ENCODE data around the gene HARS2.
"Not testable (repeated sequence)": the region's sequence is repeated elsewhere in the genome, so short reads cannot be mapped to it uniquely, and the experiment has no call there.

Gene HARS2

DNA sequence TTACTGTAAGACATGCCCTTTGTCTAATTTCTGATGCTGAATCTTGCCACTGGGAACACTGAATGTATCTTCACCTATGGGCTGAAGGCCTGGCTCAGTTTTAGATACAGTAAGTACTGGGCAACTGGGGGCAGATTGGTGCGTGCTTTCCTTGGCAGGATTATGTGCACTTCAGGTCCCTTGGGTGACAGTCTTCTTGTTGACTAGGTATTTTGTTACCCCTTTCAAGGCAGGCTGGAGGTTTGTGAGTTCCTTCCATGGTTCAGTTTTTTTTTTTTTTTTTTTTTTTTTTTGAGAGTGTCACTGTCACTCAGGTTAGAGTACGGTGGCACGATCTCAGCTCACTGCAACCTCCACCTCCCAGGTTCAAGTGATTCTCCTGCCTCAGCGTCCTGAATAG is 16.6 kb downstream of the HARS2 start:
- no peak for FAIRE-seq
- DNase-seq (ENCODE audit: insufficient read length, low spot score): no peak
- TF ChIP-seq, protein P1, sequence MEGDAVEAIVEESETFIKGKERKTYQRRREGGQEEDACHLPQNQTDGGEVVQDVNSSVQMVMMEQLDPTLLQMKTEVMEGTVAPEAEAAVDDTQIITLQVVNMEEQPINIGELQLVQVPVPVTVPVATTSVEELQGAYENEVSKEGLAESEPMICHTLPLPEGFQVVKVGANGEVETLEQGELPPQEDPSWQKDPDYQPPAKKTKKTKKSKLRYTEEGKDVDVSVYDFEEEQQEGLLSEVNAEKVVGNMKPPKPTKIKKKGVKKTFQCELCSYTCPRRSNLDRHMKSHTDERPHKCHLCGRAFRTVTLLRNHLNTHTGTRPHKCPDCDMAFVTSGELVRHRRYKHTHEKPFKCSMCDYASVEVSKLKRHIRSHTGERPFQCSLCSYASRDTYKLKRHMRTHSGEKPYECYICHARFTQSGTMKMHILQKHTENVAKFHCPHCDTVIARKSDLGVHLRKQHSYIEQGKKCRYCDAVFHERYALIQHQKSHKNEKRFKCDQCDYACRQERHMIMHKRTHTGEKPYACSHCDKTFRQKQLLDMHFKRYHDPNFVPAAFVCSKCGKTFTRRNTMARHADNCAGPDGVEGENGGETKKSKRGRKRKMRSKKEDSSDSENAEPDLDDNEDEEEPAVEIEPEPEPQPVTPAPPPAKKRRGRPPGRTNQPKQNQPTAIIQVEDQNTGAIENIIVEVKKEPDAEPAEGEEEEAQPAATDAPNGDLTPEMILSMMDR (IDR thresholded peaks at IDR 0.05; ENCODE audit: insufficient read depth, missing control alignments): no peak

DNA sequence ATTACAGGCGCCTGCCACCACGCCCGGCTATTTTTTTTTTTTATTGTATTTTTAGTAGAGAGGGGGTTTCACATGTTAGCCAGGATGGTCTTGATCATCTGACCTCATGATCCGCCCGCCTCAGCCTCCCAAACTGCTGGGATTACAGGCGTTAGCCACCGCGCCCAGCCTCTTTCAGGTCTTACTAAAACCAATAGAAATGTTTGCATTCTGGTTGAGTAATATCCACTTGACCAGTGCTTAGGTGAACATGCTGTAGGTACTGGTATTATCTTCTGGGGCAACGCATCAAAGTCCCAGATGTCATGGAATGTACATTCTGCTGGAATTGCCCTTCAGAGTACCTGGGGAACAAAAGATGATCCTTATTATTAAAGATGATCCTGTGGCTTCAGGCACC is 17.5 kb downstream of the HARS2 start:
- FAIRE-seq; DNase-seq (ENCODE audit: insufficient read length, low spot score): not testable (repeated sequence)

DNA sequence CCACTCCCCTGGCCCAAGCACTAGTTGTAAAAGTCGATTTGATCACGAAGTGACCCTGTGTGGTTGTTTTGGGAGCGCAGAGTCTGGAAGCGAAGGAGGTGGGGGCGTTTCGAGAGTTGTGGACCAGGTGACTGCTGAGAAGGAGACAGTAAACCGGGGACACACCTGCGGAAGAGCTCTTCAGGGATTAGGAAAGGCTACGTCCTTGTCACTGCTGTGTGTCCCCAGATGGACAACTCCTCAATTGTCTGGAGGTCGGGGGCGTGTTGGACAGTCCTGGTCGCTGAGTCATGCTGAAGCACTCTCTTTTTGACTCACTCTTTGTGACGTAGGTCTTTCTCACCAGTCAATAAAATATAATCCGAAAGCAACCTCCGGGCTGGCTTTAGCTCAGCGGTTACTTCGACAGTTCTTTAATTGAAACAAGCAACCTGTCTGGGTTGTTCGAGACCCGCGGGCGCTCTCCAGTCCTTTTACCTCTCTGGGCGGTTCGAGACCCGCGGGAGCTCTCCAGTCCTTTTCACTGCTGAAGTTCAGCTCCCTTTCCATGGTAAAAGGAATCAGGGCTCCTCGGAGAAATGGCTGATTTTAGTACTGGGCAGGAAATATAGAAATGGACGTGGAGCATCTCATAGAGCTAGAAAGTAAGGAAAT is 19.8 kb downstream of the HARS2 start:
- TF ChIP-seq, protein P1 (IDR thresholded peaks at IDR 0.05; ENCODE audit: insufficient read depth, missing control alignments): no peak

DNA sequence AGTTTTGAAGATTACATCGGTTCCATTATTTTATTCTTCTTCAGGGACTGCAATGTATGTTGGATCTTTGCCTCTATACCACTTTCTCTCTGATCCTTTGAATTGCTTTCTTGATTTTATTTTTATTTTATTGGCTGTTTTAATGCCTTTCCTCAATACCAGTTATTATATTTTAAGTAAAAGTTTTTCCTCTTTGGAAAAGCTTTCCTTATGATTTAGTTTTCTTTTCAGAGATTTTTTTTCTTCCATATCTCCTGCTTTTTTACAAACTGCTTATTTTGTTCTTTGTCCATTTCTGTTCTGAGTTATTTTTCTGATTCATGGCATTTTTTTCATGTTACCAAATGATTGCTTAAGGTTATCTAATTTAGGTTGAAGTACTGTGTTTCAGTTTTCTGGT is 20.5 kb downstream of the HARS2 start:
- FAIRE-seq: no peak

More for the DNA sequence above, 19.8 kb downstream of the HARS2 start:
- FAIRE-seq (no peak), DNase-seq (ENCODE audit: insufficient read length, low spot score) (no peak)

DNA sequence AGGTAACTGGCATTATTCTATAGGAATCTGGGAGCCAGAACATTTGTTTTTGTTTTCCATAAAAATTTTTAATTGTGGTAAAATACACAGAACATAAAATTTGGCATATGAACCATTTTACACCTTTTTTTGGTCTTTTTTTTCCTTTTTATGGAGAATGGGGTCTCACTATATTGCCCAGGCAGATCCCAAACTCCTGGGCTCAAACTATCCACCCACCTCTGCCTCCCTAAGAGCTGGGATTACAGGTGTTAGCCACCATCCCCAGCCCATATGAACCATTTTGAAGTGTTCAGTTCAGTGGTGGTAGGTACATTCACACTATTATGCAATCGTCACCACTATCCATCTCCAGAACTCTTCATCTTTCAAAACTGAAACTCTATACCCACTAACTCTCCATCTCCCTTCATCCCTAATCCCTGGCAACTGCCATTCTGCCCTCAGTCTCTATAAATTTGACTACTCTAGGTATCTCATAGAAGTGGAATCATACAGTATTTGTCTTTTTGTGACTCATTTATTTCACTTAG is 22.4 kb downstream of the HARS2 start:
- DNase-seq (ENCODE audit: insufficient read length, low spot score) (no peak), FAIRE-seq (no peak)
- TF ChIP-seq, protein P1 (IDR thresholded peaks at IDR 0.05; ENCODE audit: insufficient read depth, missing control alignments): no peak

More for the DNA sequence above, 20.5 kb downstream of the HARS2 start:
- TF ChIP-seq, protein P1 (IDR thresholded peaks at IDR 0.05; ENCODE audit: insufficient read depth, missing control alignments): no peak
- no peak for DNase-seq (ENCODE audit: insufficient read length, low spot score)

DNA sequence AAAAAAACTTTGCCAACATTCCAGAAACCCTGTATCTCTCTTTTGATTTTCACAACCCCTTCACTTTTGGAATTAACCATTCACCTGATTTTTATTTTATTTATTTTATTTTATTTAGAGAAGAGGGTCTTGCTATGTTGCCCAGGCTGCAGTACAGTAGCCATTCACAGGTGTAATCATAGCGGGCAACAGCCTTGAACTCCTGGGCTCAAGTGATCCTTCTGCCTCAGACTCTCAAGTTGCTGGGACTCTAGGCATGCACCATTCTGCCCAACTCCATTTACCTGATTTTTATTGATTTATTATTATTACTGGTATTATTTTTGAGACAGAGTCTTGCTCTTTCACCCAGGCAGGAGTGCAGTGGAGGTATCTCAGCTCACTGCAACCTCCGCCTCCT is 25.0 kb downstream of the HARS2 start:
- FAIRE-seq: not testable (repeated sequence)

DNA sequence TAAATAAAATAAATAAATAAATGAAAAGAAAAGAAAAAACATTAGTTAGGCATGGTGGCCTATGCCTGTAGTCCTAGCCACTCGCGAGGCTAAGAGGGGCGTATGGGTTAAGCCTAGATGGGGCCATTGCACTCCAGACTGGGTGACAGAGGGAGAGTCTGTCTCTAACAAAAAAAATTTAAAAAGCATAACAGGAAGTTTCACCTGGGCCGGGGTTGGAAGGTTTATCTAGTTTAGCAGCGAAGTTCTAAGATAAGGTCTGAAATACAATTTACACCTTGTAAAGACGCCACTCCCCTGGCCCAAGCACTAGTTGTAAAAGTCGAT is 27.0 kb downstream of the HARS2 start:
- no peak for DNase-seq (ENCODE audit: insufficient read length, low spot score)
- TF ChIP-seq, protein P1 (IDR thresholded peaks at IDR 0.05; ENCODE audit: insufficient read depth, missing control alignments): no peak
- no peak for FAIRE-seq

More for the DNA sequence above, 25.0 kb downstream of the HARS2 start:
- not testable (repeated sequence) for DNase-seq (ENCODE audit: insufficient read length, low spot score)

DNA sequence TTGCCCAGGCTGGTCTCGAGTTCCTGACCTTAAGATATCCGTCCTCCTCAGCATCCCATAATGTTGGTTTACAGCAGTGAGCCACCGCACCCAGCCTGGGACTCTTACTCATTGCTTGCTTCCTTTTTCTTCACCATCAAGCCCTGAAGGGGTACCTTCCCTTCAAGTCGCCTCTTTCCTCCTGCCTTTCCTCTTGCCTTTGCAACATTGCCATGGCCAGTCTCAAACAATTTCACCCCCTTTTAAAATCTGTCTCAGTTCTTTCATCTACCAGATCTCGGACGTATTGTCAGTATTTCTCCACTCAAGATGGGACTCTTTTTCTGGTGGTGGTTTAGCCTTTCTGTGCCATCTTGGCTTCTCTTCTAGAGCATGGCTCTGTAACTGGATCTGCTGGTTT is 29.5 kb downstream of the HARS2 start:
- not testable (repeated sequence) for FAIRE-seq; DNase-seq (ENCODE audit: insufficient read length, low spot score)

DNA sequence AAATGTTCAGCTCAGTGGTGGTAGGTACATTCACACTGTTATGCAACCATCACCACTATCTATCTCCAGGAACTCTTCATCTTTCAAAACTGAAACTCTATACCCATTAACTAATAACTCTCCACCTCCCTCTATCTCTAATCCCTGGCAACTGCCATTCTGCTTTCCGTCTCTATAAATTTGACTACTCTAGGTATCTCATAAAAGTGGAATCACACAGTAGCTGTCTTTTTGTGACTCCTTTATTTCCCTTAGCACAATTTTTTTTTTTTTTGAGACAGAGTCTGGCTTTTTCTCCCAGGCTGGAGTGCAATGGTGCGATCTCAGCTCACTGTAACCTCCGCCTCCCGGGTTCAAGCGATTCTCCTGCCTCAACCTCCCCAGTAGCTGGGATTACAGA is 30.1 kb downstream of the HARS2 start:
- not testable (repeated sequence) for FAIRE-seq; DNase-seq (ENCODE audit: insufficient read length, low spot score)
